ENCODE data around the gene FBXO36.

- TF ChIP-seq CTCF (IDR thresholded peaks at IDR 0.05; ENCODE audit: low read depth, low read length) (no peak), POLR2A (IDR thresholded peaks at IDR 0.05; ENCODE audit: extremely low read depth, insufficient read length) (no peak), MAX (IDR thresholded peaks at IDR 0.05; ENCODE audit: low read depth, low read length) (no peak)
These were observed 34.3 kb upstream of the FBXO36 start for GRCh38 chr2:229888031-229888430.
